ENCODE data around the gene ZNF580. TPM values are rescaled to one million over a fixed set of nuclear protein-coding genes. Genes with fewer than 3 reads are reported as not detected.

Gene ZNF580
- polyA plus RNA-seq, 3 donors: 33.3 to 39.6 (median 38.2) TPM

- peak in 2 of 3 donors; percentile 64 to 73 for DNase-seq (ENCODE audit: low read depth in 3 of 3, low spot score in 2 of 3)
Observed at GRCh38 chr19:55605637-55606470, 34.9 kb upstream of the ZNF580 start, which contains the start of gene ZNF865. Gene ZNF865, plus strand, starts transcription at chr19:55605647. Its CDS starts 7,972 bp downstream, at chr19:55613619.

DNA sequence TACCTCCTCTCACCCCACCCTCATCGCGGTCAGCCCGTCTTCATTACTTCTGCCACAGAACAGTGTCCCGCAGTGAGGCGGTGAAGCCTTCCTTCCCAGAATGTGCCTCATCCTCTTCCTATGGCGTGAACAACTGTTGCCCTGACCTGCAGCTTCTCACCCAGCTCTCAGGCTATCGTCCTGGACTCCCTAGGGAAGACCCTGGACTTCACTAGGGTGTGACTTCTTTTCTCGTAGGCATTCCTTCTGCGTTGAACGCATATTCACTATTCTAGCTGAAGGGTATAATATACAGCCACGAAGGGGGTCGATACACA is 34.4 kb upstream of the ZNF580 start:
- no peak for DNase-seq (ENCODE audit: low read depth in 3 of 3, low spot score in 2 of 3)

GRCh38 chr19:55606817-55607216 is 34.0 kb upstream of the ZNF580 start:
- DNase-seq (ENCODE audit: low read depth in 3 of 3, low spot score in 2 of 3): no peak

DNA sequence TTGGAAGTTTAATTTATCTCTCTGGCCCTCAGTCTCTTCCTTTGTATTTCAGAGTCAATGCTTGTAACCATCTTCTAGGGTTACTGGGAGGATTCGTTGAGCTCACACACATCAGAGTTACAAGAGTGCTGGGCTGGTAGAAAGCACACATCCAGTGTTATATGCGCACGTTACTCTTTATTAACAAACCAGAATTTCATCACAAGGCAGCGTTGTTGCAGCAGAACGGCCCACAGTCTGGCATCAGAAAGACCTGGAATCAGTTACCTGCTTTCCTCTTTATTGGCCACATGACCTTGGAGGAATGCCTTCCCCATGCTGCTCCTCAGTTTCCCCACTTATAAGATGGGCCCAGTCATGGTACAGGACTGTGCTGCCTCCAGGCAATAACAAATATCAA is 31.5 kb upstream of the ZNF580 start:
- DNase-seq (ENCODE audit: low read depth in 3 of 3, low spot score in 2 of 3): no peak

- DNase-seq (ENCODE audit: low read depth in 3 of 3, low spot score in 2 of 3): no peak
Observed at GRCh38 chr19:55611300-55611982, 29.4 kb upstream of the ZNF580 start.

DNA sequence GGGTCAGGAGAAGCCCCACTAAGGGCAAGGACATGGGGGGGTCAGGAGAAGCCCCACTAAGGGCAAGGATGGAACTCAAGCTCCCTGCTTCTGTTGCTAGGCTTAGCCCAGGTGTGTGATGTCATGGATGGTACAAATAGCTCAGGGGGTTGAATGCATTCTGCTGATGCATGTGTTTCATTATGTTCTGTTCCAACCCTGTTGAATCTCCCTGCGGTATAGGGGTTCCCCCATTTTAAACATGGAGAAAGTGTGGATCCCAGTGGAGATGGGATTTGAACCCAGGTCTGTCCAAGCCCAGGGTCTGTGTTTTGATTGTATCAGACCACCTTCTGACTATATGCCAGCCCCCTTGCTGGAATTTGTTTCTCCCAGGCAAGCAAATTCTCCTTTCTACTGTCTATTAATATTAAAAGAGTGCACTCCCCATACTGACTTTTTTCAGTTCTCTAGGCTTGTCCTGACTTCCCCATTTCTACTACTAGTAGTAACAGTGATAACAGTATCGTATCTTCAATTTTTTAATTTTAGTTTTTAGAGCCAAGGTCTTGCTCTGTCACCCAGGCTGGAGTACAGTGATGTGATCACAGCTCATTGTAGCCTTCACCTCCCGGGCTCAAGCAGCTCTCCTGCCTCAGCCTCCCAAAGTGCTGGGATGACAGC is 28.7 kb upstream of the ZNF580 start:
- DNase-seq (ENCODE audit: low read depth in 3 of 3, low spot score in 2 of 3): no peak

DNA sequence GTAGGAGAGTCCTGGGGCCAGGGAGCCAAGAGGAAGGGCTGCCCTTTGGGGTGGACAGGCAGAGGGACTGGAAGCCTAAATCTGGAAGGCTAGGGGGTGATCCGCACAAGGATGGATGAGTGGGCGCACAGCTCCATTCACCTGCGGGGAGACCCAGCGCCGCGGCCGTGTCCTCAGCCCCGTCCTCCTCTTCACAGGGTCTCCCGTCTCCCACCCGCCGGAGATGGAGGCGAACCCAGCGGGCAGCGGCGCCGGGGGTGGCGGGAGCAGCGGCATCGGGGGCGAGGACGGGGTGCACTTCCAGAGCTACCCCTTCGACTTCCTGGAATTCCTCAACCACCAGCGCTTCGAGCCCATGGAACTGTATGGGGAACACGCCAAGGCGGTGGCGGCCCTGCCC is 27.4 kb upstream of the ZNF580 start:
- no peak for DNase-seq (ENCODE audit: low read depth in 3 of 3, low spot score in 2 of 3)

DNA sequence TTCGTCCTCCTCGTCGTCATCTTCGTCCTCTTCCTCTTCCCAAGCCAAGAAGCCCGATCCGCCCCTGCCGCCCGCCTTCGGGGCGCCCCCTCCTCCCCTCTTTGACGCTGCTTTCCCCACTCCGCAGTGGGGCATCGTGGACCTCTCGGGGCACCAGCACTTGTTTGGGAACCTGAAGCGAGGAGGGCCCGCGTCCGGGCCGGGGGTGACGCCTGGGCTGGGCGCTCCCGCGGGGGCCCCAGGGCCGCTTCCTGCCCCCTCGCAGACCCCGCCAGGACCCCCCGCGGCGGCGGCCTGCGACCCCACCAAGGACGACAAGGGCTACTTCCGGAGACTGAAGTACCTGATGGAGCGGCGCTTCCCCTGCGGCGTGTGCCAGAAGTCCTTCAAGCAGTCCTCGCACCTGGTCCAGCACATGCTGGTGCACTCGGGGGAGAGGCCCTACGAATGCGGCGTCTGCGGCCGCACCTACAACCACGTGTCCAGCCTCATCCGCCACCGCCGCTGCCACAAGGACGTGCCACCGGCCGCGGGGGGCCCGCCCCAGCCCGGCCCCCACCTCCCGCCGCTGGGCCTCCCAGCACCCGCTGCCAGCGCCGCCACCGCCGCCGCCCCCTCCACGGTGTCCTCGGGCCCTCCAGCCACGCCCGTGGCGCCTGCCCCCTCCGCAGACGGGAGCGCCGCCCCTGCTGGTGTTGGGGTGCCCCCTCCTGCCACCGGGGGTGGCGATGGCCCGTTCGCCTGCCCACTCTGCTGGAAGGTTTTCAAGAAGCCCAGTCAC is 26.7 kb upstream of the ZNF580 start:
- DNase-seq (ENCODE audit: low read depth in 3 of 3, low spot score in 2 of 3): no peak

- DNase-seq (ENCODE audit: low read depth in 3 of 3, low spot score in 2 of 3): no peak
Observed at GRCh38 chr19:55614711-55615542, 25.9 kb upstream of the ZNF580 start.

GRCh38 chr19:55615543-55616394 is 25.0 kb upstream of the ZNF580 start:
- no peak for DNase-seq (ENCODE audit: low read depth in 3 of 3, low spot score in 2 of 3)

- no peak for DNase-seq (ENCODE audit: low read depth in 3 of 3, low spot score in 2 of 3)
Observed at GRCh38 chr19:55616395-55616875, 24.4 kb upstream of the ZNF580 start.

DNA sequence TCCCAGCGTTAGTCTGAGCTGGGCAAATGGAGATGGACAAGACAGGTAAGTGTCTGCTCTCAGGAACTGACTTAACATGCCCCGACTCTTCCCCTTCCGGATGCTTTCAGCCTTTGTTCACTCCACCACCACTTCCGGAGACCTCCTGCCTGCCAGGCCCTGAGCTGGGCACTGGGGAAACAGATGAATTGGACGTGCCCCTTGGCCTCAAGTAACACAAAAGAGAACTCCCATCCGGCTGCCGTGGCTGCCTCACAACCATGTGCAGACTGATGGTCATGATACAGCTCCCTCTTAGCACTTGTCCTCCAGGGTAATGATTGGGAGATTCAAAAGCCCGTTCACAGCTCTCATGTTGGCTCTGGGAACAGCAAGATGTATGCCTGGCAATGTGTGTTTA is 23.4 kb upstream of the ZNF580 start:
- no peak for DNase-seq (ENCODE audit: low read depth in 3 of 3, low spot score in 2 of 3)

DNA sequence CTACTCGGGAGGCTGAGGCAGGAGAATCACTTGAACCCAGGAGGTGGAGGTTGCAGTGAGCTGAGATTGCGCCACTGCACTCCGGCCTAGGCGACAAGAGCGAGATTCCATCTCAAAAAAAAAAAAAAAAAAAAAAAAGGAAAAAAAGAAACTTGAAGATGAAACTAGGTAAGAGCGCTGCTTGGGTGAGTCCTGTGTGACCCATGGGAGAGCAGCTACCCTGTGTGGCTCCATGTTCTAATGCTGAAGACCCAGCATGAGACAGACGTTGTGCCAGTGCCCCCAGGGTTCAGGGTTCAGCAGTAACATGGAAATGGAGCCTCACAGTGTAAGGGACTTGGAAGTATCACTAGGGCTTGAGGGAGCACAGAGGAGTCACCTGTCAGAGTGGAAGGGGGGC is 22.4 kb upstream of the ZNF580 start:
- DNase-seq (ENCODE audit: low read depth in 3 of 3, low spot score in 2 of 3): no peak

GRCh38 chr19:55619286-55619685 is 21.5 kb upstream of the ZNF580 start:
- DNase-seq (ENCODE audit: low read depth in 3 of 3, low spot score in 2 of 3): no peak

DNA sequence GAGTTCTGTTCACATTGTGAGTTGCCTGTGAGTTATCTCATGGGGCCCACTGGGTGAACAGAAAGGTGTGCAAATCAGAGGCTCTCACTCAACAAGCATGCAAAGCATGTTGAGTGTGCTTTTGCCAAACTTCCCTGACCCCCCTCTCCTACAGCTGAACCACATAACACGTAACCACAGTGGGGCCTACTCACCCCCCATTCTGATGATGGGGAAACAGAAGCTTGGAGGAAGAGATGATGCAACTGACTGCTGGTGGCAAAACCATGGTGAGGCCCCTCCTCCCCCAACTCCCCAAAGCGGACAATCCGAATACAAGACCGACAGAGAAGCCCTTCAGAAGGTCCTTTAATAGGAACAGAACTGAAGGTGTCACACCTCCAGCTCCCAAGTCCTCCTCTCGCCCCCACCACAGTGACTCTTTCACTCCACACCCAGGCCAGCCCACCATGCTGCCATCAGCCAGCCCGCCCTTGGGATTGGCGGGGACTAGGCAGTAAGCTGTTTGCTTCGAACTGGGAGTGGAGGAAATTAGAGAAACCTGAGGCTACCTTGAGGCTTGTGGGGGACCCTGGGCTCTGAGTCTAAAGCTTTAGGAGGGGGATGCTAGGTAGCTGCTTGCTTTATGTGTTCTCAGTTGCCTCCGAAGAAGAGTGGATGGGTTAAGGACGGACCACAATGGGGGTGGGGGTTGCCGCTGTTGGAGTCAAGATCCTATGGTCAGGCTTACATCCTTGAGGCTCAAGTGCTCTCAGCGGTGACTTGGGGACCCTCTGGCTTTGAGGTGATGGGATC is 20.2 kb upstream of the ZNF580 start:
- DNase-seq (ENCODE audit: low read depth in 3 of 3, low spot score in 2 of 3): no peak

DNA sequence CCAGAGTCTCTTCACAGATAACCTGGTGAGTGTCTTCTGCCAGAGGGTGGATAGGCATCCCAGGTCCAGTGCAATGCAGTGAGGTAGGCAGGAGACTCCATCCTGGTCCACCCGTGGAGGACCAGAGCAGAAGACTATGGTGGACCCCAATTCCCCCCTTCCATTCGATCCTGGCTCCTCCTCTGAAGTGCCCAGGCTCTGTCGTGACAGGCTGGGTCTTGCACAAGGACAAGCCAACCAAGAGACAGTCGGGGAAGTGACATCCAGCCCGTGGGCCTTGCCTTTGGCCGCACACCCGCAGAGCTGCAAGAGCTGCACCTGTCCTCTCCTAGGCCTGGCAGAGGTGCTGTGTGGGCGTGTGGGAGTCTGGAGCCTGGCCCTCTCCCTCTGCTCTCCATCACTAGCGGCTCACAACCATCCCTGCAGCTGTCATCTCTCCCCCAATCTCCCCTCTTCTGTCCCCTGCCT is 19.6 kb upstream of the ZNF580 start:
- DNase-seq (ENCODE audit: low read depth in 3 of 3, low spot score in 2 of 3): no peak

- no peak for DNase-seq (ENCODE audit: low read depth in 3 of 3, low spot score in 2 of 3)
Observed at GRCh38 chr19:55621673-55622231, 19.1 kb upstream of the ZNF580 start.
